Measurements from ENCODE around the gene FAM241A.

The FAM241A gene

DNA sequence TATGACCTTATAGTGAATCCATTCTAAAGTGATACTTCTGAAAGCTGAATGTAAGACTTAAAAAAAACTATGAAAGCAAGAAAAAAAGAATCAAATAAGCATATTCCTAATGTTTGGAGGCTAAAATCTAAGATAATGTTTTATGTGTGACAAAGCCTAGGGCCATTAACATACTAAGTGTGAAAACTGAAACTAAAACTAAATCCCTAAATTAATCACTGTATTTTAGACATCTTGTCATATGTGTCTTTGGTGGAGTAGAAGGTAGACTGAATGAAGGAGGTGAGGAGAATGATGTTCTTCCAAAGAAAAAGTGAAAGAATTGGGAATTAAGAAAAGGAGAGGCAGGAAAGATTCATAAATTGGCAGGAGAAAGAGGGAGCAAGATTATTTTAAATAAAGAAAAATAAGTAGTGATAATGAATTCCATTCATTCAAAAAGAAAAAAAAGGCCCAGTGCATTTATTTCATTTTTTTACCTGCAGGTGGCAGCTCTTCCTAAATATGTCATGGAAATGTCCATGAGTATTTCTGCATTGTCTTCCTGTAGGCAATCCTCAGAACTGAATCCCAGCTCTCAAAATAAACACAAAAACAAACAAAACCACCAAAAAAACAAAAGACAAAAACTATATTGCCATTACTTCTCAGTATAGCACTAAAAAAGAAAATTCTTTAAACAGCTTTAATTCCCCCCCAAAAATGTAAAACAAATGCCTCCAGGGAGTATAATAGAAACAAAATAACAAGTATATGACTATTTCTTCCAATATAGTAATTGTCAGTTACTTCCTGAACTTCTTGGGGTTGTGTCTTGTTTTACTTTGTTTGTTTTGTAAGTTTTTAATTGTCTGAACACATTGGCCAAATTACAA is 69.4 kb downstream of the FAM241A start:
- no peak for DNase-seq (ENCODE audit: low read depth)

DNA sequence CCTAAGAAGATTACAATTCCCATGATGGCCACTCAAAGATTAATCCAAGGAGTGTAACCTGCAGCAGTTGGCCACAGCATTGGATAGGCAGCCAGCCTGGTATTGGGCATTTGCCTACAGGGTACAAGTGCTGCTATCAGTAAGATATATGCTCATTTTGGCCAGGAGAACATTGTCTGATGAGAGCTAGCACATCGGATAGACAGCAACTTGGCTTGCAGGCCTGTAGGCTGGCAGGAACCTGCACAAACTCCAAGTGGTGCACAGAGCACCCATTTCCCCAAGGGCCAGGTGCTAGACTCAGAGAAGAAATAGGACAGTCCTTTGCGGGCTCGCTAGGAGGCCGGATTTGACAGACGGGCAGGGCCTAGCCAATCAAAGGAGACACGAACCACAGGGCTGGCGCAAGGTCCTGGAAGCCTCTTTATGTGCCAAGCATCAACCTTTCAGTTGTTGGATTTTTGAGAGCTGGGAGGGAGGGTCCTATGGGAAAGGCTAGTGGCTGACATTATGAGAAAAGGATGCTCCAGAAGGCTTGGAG is 74.6 kb downstream of the FAM241A start:
- DNase-seq (ENCODE audit: low read depth), result no peak

GRCh38 chr4:112222219-112222955 is 77.1 kb downstream of the FAM241A start:
- no peak for DNase-seq (ENCODE audit: low read depth)

DNA sequence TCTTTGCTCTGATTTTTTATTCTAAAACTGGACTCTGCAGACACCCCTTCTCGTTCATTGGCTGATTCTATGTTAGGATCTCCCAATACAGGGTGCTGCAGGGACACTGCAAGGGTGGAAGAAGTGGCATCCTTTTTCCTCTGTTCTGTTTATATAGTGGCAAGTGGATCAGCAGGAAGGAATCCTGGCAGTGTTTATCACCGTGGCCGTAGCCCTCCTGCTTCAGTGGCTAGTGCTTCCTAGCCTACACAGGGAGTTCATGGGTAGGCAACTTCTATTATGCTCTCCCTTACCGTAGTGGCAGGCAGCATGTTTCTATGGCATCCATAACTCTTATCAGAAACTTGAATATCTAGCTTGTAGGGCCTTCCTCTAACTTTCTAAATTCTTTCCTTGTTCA is 79.9 kb downstream of the FAM241A start:
- DNase-seq (ENCODE audit: low read depth), result no peak

DNA sequence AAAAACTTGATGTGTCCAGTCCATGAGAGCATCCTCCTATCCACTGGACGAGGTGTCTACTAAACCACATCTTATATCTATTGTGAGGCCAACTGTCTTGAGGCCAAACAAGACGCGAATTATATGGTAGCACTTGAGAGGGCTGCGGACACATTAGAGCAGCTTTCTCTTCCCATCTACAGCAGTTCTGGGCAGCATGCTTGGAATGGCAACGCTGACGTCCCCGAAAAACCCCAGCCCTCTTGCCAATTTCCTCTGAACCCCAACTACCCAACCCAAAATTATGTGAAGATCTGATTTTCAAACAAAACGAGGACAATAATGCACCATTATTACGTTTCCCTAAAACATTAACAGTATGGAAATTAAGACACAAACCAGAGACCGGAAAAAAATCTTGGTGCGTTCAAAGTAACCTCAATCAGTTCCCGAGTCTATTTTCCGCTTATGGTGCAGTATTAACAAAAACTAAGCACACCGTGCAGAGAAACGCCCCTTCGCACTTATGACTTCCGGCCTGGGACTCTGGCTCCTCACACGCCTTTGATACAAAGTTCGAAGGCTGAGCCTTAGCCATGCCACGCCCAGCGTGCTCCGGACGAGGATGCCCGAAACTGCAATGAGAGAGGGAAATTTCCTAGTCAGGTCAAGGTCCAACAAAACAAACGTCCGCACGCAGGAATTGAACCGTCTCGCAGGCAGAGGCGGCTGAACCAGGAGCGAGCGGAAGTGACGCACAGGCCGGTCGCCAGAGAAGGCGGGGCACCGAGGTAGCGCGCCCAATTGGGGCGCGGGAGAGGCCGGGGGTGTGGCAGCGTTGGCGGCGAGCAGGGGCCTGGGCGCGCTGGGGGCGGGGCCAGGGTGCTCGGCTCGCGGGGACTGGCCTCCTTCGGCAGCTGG is 85.9 kb downstream of the FAM241A start:
- peak; percentile 78 for DNase-seq (ENCODE audit: low read depth)

- no peak for DNase-seq (ENCODE audit: low read depth)
These were observed 86.8 kb downstream of the FAM241A start, which contains the start of gene AP1AR for GRCh38 chr4:112231779-112232713. Gene AP1AR, plus strand, starts transcription at chr4:112231787. Its CDS starts 305 bp downstream, at chr4:112232092.

DNA sequence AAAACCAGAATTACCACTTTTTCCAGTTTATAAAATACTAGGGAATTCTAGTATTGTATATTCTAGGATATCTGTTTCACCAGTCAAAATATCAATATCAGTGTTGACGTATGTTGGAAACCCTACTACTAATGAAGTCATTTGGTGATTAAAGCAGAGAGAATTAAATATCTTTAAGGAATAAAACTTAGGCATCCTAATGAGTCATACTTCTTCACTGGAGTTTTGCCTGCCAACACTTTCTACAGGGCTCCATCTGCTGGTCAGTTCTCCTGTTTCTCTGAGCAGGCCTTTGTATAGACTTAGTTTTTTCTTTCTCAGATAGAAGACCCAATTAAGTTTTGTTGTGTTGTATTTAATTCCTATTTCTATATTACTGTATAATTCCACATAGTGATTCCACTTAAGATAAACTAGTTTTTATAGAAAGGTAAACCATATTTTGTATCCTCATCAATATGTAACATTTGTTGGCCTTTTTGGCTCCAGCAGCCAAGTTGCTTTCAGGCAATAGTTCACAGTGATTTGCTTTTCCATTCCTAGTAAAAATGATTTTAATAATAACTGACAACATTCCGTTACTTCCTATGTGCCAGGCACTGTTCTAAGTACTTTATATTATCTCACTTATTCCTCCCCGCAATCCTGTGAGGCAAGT is 89.8 kb downstream of the FAM241A start:
- peak; percentile 74 for DNase-seq (ENCODE audit: low read depth)

DNA sequence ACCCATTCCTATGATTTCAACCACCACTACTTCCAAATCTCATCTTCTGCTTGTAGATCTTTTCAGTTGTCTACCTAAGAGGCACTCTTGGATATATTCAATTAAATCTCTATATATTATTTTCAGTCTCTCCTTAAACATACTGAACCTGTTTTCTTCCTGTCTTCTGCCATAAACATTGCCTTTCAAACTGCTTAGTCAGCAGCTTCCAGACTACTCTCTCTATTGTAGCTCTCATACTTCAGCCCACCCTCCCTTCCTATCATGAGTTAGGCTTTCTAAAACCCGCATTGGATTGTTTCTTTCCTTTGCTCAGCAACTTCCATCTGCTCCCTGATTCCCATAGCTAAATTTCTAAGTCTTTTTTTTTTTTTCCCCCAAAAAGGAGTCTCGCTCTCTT is 90.8 kb downstream of the FAM241A start:
- DNase-seq (ENCODE audit: low read depth), result no peak

GRCh38 chr4:112238833-112239232 is 93.6 kb downstream of the FAM241A start:
- DNase-seq (ENCODE audit: low read depth), result no peak

All from non-pigmented ciliary epithelial cell (primary cell).